HepG2 (cell line): ENCODE data around the gene SEMA7A.

Experiments used
- HCFC1 ChIP-seq: fragments of 150-350 bp; IDR thresholded peaks from 2 replicates; pipeline ENCODE4 v1.6.1; 2014; ENCODE audit warnings: low read depth, low read length
- TF ChIP-seq, protein P1 (sequence below): sonication (generic); formaldehyde crosslinking; IDR thresholded peaks from 2 replicates; pipeline ENCODE4 v1.5.0; 2020; ENCODE audit warnings: mild to moderate bottlenecking, missing genetic modification reagents, moderate library complexity
- TF ChIP-seq, protein P2 (sequence below), 2 experiments: sonication (generic) in 1 of 2; formaldehyde crosslinking in 1 of 2; IDR thresholded peaks; 2 replicates each; pipeline versions ENCODE4 v1.5.1 to v1.6.1; 2011 to 2020; ENCODE audit warnings: borderline replicate concordance in 1 of 2, low read depth in 1 of 2, low read length in 1 of 2, mild to moderate bottlenecking in 1 of 2, missing genetic modification reagents in 1 of 2, moderate library complexity in 1 of 2

GRCh38 chr15:74399511-74400312 is 34.0 kb downstream of the SEMA7A start:
- no peak for TF ChIP-seq HCFC1
- TF ChIP-seq, protein P1, sequence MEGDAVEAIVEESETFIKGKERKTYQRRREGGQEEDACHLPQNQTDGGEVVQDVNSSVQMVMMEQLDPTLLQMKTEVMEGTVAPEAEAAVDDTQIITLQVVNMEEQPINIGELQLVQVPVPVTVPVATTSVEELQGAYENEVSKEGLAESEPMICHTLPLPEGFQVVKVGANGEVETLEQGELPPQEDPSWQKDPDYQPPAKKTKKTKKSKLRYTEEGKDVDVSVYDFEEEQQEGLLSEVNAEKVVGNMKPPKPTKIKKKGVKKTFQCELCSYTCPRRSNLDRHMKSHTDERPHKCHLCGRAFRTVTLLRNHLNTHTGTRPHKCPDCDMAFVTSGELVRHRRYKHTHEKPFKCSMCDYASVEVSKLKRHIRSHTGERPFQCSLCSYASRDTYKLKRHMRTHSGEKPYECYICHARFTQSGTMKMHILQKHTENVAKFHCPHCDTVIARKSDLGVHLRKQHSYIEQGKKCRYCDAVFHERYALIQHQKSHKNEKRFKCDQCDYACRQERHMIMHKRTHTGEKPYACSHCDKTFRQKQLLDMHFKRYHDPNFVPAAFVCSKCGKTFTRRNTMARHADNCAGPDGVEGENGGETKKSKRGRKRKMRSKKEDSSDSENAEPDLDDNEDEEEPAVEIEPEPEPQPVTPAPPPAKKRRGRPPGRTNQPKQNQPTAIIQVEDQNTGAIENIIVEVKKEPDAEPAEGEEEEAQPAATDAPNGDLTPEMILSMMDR (CRISPR knock-in tag): no peak
- TF ChIP-seq, protein P2, sequence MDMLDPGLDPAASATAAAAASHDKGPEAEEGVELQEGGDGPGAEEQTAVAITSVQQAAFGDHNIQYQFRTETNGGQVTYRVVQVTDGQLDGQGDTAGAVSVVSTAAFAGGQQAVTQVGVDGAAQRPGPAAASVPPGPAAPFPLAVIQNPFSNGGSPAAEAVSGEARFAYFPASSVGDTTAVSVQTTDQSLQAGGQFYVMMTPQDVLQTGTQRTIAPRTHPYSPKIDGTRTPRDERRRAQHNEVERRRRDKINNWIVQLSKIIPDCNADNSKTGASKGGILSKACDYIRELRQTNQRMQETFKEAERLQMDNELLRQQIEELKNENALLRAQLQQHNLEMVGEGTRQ (IDR thresholded peaks at IDR 0.05; ENCODE audit: low read depth, low read length): no peak
- TF ChIP-seq, protein P2 (CRISPR knock-in tag; IDR thresholded peaks at IDR 0.05; ENCODE audit: borderline replicate concordance): no peak
